HG02938 (cell line): Measurements from ENCODE around the gene TOMM6.
"Not testable (repeated sequence)": the region's sequence is repeated elsewhere in the genome, so short reads cannot be mapped to it uniquely, and the experiment has no call there.

Experiments
- ATAC-seq: cut with Tn5 transposase; IDR thresholded peaks from one replicate; pipeline ENCODE4 v1.9.1; 2021; ENCODE audit warnings: mild to moderate bottlenecking, moderate library complexity; ENCODE audit not compliant: unreplicated experiment

The TOMM6 gene

GRCh38 chr6:41759905-41760579, 27.5 kb upstream of the TOMM6 start:
- ATAC-seq = no peak

GRCh38 chr6:41763470-41763869, 24.0 kb upstream of the TOMM6 start:
- no peak for ATAC-seq

DNA sequence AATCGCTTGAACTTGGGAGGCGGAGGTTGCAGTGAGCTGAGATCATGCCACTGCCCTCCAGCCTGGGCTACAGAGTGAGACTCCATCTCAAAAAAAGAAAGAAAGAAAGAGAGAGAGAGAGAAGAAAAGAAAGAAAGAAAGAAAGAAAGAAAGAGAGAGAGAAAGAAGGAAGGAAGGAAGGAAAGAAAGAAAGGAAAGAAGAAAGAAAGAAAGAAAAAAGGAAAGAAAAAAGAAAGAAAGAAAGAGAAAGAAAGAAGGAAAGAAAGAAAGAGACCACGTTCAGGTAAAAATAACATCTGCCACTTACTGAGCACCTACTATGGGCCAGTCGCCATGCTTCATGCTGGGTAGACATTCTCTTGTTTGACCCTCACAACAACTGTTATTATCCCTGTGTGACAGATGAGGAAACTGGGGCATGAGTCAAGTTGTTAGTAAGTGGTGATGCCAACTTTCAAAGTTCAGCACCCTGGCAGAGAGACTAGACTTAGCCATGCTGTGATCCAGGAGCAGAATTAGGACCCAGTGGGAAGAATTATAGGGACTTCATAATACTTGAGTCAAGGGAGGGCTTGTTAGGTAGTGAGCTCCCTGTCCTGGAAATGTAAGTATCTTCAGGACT, 21.3 kb upstream of the TOMM6 start:
- ATAC-seq = not testable (repeated sequence)

- no peak for ATAC-seq
These were observed 20.2 kb upstream of the TOMM6 start for GRCh38 chr6:41767112-41767833.

DNA sequence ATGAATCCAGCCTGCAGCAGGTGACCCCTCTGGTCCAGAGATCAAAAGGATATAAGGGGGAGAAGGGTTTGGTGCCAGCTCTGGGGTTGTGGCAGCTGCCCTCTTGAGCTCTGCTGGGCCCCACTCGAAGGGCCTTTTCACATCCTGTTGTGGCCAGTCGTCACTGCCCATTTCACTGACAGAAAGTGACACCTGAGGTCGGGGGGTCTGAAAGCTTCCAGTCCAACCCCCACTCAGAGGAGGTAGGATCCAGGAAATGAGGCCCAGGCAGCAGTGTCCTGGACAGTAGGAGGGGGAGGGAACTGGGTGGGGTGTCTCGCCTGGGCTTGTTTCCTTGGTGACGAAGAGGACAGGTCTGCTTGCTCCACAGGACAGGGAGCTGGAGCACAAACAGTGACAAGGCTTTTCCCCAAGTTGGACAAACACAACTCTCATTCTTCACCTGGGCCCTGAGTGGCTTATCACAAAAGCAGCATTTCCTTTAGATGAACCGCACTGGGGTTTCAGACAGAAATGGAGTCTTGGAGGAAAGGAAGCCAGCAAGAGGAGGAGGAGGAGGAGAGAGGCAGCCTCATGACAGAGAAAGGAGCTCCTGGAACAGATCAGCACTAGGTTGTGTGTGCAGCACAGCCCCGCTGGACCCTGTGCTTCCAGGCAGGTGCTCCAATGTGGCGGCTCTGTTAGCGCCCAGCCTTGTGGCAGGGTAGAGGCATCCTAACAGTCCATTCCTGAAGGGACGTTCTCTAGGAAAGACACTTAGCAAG, 18.8 kb upstream of the TOMM6 start:
- ATAC-seq = no peak

DNA sequence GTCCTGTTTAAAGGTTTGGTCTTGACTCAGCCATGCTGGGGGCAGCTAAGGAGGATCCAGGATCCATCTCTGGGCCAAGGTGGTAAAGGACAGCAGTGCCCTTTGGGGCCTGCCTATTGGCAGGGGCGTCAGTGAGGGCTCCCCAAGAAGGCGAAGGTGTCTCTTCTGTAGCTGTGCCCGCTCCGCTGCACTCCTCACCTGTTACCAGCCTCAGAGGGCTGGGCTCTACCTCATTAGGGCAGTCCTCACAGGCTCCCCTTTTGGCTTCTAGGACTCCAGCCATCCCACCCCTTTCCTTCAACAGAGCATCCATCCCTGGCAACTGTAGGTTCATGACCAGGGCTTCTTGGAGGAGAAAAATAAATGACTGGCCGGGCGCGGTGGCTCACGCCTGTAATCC, 18.1 kb upstream of the TOMM6 start:
- ATAC-seq = no peak

- no peak for ATAC-seq
These were observed 17.0 kb upstream of the TOMM6 start for GRCh38 chr6:41770381-41771057.

- no peak for ATAC-seq
These were observed 16.2 kb upstream of the TOMM6 start for GRCh38 chr6:41771058-41771983.

DNA sequence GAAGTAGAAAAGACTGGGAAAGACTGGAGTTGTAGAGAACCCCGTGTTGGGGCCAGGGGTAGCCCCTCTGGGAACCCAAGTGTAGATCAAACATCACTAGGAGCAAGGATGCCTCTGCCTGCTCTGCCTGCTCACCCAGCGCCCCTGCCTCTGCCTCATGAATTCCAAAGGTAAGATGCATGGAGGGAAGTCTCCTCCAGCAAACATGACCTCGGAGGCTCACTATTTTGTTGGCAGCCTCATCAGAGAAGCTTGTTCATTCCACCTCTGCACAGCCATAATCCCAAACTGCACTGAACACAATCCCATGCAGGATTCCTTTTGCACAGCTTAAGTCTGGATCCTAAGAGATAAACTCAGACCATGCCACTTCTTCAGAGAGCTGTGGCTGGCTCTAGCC, 12.7 kb upstream of the TOMM6 start:
- no peak for ATAC-seq

GRCh38 chr6:41775293-41775882, 12.1 kb upstream of the TOMM6 start:
- ATAC-seq = no peak

GRCh38 chr6:41777551-41778285, 9.8 kb upstream of the TOMM6 start:
- ATAC-seq = no peak

- no peak for ATAC-seq
These were observed 8.6 kb upstream of the TOMM6 start for GRCh38 chr6:41778895-41779294.

DNA sequence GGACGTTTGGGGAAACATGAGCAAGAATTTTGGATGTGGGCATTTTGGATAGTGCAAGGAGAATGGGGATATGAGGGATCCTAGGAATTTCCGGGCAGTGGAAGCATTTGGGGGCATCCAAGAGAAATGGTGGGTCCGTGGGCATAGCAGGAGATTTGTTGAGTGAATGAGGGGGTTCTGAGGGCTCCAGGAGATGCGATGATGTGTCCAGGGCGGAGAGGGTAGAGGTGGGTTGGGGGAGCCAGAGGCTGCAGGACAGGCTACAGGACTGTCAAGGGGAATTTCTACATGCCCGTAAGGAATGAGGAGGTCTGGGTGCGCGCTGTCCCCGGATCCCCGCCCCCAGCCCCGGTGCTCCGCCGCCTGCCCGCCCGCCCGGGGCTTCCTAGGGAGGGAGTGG, 8.2 kb upstream of the TOMM6 start:
- ATAC-seq = peak; percentile 21

DNA sequence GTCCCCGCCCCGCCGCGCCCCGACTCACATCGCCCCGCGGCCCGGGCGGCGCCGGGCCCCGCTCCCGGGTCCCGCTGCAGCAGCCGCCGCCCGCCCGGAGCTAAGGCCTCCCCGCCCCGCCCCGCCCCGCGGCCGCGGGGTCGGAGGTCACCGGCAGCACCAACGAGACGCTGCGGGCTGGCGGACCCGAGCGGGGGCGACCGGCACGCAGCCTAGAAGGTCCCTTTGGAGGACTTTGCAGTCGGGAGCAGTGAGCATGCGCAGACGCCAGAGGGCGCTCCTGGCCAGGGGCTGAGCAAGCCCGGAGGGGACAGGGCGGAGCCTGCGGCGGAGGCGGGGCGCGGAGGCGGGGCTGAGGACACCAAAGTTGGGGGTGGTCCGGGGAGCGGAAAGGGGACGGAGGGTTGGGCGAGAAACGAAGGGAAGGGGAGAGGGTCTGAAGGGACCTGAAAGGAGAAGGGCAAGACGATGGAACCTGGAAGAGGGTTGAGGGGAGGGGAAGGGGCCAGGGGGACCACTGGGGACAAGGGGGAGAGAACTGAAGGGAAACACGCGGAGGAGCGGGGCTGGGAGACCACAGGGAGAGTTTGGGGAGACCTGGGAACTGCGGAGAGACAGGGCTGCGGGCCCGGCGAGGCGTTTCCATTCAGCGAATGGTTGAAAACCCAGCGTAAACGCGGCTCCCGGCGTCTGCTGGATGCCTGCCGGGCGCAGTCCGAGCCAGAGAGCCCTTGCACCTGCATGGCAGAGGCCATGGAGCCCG, 7.5 kb upstream of the TOMM6 start, which contains the start of gene FRS3:
FRS3 (minus strand) TSS at position 113 of the 763 bp plus-strand sequence. CDS start 2,913 bp downstream, outside the sequence.
- peak; percentile 97 for ATAC-seq

- ATAC-seq = no peak
These were observed 6.7 kb upstream of the TOMM6 start, which contains the start of gene PRICKLE4 for GRCh38 chr6:41780551-41781365. Gene PRICKLE4, plus strand, starts transcription at chr6:41780782. Its CDS starts 2,692 bp downstream, at chr6:41783474.

- ATAC-seq = no peak
These were observed 6.1 kb upstream of the TOMM6 start for GRCh38 chr6:41781366-41781730.
